ENCODE measurements around the gene CROCC2.

The CROCC2 gene

DNA sequence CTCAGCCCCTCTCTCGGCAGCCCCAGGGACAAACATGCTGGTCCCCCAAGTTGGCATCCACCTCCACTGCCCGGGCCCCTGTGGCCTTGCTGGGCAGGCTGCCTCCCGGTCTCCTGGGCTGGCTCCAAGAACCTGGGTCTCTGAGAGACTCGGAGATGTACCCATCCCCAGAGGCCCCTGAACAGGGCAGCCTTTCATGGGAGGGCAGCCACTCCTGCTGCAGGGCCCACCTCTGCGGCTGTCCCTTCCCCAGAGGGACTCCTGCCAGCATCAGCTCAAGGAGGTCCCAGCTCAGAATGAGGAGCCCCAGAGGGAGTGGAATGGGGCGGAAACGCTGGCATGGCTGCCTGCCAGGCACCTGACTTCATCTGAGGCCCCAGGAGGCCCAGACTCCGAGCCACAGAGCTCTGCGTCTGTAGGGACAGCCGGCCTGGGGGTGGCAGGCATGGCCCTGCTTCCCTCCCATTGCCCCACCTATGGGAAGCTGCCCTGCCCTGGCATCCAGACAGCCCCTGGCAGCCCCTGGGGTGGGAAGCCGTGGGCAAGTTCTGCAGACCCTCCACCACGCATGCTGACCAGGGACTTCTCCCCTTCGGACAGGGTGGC lies 857 bp upstream of the CROCC2 start:
- no peak for DNase-seq (ENCODE audit: low read depth)

DNA sequence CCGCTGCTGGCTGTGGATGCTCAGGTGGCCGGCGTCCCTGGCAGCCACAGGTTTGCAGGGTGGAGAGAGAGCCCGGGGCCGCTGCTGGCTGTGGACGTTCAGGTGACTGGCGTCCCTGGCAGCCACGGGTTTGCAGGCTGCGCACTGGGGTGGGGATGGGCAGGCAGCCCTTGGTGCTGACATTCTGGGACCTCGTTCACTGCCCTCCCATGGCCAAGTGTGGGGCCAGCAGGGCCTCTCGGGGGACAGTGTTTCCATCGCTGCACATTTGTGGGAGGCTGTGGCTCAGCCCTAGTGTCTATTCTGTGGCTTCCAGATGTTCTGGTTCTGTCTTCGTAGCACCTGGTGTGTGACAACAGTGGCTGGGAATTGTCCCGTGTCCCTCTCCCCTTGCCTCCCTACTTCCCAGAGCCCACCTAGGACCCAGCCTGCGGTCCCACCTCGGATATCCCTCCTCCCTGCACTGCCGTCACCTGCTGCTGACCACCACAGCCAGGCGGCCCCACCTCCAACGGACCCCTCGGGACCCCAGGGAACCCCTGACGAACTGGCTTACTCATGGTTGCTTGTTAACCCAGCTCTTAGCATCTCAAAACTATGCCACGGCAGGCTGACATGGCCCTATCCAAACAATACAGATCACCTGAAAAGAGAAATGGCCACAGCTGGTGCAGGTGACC lies 915 bp downstream of the CROCC2 start:
- DNase-seq (ENCODE audit: low read depth) = no peak

DNA sequence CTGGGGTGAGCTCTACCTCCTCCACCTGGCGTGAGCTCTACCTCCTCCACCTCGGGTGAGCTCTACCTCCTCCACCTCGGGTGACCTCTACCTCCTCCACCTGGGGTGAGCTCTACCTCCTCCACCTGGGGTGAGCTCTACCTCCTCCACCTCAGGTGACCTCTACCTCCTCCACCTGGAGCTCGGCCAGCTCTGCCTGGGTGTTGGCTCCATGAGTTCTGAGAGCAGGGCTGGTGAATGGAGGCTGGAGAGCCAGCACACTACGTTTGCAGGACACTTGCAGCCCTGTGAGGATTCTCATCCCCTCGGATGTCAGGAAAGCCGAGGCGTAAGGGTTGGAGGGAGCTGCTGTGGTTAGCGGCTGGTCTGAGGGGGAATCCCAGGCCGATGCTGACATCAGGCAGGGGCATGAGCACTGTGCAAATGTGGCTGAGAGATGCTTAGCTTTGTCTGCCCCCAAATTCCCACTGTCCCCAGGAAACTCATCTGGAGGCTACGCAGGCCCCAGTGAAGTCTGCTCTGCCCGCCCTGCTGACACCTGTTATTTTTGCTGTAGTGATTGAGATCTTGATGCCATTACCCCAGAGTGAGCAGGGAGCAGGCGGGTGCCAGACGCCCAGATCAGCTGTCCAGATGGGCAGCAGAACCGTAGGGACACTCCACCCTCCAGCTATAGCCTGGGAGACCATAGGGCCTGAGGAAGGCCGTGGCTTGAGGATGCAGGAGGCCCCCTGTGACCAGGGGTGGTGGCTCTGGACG lies 3.3 kb downstream of the CROCC2 start:
- DNase-seq (ENCODE audit: low read depth) = no peak

DNA sequence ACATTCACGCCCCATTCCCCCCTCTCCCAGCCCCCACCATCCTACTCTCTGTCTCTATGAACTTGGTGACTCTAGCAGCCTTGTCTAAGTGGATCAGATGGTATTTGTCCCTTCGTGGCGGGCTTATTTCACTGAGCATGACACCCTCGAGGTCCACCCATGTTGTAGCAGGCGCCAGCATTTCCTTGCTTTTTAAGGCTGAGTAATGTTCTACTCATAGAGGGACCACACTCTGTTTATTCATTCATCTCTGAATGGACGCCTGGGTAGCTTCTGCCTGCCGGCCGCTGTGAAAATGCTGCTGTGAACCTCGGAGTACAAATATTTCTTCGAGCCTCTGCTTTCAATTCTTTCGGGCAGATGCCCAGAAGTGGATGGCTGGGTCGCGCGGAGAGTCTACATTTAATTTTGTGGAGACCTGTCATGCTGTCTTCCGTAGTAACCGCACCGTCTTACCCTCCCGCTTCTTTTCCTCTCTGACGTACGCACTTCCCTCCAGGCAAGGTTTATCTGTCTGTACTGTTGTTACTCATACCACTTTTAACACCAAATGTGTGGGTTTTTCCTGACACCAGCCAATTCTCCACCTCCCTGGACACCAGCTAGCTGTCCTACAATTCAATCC lies 5.6 kb downstream of the CROCC2 start:
- no peak for DNase-seq (ENCODE audit: low read depth)

DNA sequence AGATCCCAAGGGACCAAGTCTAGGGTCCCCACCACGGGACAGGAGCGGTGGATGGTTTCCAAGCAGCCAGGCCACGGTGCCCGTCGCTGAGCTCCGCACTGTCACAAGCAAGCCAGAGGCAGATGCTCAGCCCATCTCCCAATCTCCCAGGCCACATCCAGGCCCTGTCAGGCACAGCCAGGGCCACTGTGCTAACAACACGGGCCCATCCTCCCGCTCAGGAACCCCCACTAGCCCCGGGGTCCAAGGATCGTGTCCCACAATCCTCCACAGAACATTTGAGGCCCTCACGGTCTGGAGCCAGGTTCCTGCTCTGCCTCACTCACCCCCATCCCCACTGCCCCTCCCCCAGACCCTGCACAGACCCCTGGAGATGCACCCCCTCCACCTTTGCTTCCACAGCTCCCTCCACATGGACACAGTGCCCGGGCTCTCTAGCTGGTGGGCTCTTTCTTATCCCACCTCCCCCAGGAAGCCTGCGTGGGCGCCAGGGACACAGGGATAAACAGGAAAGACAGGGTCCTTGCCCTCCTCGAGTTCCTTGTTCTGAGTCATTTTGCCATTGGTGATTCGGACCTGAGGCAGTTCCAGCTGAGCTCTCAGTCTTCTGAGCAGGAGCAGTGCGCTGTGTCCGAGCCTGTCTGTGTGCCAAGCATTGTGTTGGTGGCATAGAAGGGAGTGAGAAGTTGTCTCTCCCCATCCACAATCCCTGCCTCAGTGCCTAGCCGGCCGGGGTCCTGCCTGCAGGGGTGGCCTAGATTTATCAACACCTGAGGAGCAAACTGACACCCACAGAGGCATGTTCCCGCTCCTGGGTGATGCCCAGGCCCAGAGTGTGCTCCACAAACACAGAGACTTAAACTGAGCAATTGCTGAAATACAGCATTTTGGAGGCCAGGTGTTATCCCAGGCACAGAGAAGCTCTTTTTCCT lies 7.0 kb downstream of the CROCC2 start:
- DNase-seq (ENCODE audit: low read depth) = no peak

DNA sequence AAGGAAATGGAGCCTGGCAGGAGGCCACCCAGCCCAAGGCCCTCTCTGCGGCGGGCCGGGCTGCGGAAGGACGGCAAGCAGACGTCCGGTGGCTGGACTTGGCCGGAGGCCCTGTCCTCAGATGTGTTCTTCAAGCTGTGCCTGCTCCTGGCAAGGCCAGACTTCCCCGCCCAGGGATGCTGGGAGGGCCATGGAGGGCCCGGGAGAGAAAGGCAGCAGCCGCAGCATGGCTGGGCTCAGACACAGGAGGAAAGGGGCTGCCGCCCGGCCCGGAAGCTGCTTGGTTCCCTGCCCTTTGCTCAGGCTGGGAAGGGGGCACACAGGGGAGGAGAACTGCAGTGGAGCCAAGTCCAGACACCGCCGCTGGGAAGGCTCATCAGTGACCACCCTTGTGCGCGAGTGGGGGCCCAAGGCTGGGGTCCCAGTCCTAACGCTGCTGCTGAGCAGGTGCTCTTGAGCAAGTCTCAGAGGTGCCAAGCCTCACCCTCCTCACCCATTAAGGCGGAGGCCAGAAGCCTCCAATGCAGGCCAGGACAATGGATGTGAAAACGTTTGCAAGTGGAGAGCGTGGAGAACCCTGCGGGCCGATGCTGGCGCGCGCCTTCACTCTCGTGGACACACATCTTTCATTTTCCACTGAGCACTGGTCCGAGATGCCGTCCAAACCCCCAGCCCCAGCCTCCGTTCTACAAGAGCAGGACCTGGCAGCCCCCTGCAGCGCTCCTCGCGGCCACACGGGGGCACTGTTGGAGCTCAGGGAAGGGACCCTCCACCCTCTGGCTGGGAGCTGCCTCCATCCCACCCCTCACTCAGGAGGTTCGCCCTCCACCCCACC lies 7.9 kb downstream of the CROCC2 start:
- peak; percentile 38 for DNase-seq (ENCODE audit: low read depth)

DNA sequence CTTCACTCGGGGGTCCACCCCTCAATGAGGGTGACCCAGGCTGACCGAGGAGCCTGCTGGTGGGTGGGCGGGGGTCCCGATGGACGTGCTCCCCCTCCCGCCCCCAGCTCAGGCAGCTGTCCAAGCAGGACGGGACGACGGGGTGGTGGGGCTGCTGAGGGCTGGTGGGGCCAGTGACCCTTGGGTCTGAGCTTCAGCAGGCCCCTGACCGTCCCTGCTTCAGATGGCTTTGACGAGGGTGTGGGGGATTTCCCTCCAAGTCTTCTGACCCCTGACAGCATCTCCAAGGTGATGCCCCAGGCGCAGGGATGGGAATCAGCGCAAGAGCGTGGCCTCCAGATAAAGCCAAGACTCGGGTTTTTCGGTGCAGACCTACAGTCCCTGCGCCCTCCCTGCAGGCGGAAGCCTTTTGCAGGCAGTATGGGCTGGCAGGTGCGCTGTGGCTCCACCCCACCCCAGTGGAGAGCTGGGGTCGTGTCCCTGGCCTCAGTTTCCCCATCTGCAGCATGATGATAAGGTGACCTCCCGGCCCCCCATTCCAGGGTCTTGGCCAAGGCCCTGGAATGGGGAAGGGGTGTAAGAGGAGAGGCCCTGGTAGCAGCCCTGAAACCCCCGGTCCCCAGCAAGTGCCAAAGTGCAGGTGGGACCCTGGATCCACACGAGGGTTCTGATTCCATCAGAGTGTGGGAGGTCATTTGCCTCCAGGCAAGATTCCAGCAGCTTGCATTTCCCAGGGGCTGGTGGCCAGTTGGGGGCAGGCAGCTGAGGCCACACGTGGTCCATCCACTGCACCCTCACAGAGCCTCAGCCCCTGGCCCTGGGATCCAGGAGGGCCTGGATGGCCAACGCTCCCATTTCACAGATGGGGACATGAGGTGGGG lies 8.7 kb downstream of the CROCC2 start:
- no peak for DNase-seq (ENCODE audit: low read depth)

DNA sequence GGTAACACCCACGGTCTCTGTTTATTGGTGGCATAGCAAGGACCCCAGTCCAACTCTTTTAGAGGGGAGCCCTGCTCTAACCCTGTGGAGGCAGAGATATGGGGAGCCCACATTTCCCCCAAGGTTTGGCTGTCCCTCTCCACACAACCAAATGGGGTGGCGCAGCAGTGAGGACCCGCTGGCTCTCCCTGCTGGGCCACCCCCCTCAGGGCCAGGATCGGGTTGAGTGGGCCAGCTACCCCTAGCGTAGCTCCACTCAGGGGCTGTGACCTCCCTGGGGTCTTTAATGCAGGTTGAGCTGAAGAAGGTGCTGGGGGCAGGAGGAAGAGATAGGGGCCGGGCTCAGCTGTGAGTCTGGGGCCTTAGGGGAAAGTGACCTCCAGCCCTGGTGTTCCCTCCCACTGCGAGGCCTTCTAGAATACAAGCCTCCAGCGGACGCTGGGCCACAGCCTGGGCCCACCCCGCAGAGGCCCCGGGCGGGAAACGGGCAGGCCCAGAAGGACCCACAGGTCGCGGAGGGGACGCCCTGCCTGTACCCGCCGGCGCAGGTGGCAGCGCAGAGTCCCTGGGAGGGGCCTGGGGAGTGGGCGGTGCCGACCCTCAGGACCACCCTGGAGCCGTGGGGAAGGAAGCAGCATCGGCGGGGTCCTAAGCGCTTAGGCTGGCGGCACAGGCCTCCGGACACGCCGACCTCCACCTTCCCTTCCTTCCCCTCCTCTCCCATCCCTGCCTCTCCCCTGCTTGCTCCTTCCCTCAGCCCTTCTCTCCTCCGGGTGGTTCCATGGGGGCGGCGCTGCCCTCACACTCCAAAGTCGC lies 9.6 kb downstream of the CROCC2 start:
- DNase-seq (ENCODE audit: low read depth) = no peak

DNA sequence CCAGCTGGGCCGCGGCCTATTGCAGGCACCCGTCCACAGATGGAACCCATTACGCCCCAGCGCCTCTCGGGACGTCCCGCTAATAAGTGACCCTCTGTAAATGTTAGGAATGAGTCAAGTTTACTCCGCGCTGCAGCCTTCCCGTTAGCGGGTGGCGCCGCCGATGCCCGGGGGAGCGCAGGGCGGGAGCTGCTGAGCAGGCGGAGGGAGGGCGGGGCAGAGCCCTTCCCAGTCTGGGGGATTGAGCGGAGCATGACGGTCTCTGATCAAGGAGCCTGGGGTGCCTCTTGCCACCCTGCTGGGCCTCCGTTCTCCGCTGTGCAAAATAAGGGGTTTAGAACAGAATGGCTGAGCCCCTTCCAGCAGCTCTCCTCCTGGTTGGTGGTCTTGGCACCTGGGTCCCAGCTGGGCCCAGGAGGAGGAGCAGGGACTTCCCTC lies 10.5 kb downstream of the CROCC2 start:
- DNase-seq (ENCODE audit: low read depth) = no peak

DNA sequence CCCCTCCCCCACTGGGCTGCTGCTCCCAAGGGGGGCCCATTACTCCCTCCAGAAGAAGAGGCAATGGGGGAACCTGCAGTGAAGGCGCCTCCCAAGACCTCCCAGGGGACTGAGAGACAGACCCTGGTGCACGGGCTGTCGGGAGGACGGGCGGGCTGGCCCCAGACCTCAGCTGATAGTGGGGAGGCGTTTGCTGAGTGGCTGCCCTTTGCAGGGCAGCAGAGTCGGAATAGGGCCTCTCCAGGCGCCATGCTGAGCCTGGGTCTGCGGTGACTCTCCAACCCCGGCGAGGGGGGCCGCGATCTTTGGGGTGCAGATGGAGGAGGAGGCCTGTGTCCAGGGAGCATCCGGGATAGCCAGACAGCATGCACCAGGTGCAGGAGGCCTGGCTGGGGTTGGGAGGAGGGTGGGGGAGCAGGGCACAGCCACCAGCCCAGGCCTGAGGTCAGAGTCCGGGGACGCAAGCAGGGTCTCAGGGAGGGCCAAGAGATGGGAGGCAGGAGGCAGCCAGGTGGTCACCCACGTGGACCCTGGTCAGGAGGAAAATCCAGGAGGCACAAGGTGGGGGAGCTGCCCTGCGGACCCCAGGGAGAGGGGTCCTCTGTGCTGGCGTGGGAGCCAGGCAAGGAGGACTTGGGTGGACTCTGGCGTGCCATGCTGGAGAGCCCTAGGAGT lies 11.0 kb downstream of the CROCC2 start:
- DNase-seq (ENCODE audit: low read depth) = no peak

DNA sequence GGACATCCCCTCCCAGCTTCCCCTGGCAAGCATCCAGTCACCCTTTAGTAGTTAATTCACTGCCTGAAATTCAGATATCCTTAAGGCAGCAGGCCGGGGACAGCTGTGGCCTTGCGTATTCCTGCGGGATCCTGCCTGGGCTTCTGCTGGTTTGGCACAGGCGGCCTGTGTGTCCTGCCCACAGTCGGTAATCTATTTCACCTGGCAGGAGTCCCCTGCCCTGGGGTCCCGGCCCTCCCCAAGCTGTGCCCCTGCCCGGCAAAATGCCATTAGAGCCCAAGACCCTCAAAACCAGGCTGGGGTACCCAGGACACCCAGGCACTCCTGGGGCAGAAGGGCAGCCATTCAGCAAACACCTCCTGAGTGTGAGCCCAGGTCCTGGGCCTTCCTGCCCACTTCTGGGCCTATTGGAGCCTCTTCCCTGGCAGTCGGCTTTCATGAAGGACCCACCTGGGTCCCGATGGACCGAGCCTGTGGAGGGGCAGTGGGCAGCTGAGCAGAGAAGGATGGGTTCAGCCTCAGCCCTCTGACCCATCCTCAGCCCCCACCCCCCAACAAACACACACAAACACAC lies 11.6 kb downstream of the CROCC2 start:
- DNase-seq (ENCODE audit: low read depth) = no peak

DNA sequence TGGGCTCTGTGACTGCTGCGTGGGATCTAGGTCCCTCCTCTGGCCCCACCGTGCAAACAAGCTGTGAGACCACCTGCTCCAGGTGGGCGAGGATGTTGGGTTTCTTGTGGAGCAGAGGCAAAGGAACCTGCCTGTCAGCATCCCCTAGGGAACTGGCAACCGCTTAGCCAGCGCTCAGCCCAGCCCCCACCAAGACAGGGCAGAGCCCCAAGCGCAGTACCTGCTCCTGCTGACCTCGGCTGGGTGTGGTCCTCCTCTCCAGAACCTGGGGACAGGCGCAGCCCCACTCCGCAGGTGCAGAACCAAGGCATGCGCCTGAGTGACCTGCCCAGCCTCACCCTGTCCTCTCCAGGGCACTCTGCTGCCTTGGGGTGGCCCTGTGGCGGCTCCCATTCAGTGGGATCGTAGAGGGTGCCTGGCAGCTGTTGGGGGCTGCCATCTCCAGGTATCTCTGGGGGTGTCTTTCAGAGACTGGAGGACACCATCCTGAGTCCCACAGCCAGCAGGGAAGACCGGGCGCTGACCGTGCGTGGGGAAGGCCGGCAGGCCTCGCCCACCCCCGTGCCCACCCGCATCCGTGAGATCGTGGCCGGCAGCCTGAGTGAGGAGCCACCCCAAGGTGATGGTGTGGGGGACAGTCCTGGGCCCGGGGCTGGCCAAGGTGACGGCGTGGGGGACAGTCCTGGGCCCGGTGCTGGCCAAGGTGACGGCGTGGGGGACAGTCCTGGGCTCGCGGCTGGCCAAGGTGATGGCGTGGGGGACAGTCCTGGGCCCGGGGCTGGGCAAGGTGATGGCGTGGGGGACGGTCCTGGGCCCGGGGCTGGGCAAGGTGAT lies 12.3 kb downstream of the CROCC2 start:
- no peak for DNase-seq (ENCODE audit: low read depth)

DNA sequence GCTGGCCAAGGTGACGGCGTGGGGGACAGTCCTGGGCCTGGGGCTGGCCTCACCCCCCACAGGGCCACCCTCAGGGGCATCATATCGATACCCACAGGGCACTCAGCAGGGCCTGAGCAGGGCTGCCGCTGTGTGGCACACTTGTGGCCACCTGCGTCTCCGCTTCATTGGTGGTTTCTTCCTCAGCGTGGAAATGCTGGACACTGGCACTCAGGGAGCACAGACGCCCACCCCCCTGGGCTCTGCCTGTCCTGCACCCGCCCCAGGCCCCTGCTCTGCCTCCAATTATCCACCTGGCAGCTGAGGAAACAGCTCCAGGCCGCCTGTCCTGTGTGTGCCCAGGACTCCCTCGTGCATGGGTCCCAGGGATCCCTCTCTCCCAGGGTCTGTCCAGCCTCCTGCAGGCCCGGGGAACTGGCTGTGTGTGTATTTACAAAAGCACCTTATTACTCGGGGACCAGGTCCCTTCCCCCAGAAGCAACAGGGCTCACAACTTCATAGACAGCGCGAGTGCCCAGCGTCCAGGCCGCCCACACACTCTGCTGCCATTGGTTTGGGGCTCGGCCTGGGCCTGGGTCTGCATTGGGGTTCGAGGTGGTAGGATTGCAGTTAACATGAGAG lies 13.1 kb downstream of the CROCC2 start:
- no peak for DNase-seq (ENCODE audit: low read depth)

DNA sequence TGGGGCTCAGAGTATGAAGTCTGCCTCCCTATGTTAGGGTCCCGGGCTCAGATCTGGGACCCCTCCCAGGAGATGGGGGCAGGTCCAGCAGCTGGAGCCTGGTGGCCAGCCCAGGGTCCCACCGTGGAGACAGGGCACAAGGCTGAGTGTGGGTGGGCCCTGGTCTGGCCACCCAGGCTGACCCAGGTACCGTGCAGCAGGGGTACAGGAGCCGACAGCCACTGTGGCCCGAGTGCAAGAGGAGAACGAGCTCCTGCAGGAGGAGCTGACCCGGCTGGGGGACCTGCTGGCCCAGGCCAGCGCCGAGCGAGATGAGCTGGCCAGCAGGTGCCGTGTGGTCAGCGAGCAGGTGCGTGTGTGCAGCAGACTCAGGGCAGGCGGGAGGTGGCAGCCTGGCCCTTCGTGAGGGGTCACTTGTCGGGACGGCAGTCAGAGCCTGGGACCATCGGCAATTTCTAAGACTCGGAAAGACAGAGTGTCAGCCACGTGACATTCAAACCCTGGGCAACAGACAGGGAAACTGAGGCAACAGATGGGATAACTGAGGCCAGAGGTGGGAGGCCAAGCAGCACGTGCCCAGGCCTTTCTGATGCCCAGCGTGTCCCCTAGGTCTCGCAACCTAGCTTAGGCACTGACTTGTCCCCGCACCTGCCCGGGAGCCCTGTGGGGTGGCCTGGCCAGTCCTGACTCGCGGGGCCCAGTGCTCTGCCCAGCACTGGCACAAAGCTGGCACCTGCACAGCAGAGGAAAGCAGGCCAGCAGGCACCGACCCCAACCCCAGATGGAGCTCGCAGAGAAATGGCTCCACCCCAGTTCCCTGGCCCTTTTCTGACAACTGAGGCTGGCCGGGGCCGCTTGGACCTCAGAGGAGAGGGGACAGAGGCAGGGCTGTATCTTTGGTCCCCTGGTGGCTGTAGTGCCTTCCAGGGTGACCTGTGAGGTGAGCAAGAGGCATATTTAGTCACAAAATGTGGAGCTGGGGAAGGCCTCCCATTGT lies 13.9 kb downstream of the CROCC2 start:
- no peak for DNase-seq (ENCODE audit: low read depth)

DNA sequence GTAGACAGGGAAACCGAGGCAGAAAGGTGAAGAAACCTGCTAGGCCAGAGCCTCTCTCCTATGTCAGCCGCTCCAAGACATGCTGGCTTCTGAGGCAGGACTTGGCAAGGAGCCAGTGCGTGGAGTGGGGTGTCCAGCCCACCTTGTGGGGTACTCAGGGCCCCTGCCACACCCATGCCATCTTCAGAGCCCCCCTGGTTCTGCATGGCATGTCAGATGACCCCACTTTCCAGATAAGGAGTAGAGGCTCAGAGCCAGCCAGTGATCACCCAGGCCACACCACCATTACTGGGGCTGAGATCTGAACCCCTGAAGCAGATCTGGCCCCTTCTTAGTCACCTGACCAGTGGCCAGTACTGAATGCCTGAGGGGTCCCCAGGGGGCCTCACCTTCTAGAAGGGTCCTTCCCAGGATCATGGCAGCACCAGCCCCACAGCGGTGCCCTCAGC lies 14.7 kb downstream of the CROCC2 start:
- DNase-seq (ENCODE audit: low read depth) = no peak
